Adrenal gland (tissue), 5 donors: ENCODE results near the gene EIF4EBP3.

Experiments used
- CTCF ChIP-seq, 6 experiments: fragments of 450-650 bp in 4 of 6; fragments of 200-600 bp in 2 of 6; sonication (generic) in 1 of 6; IDR thresholded peaks; 1 replicate in 5 of 6; 2 replicates in 1 of 6; pipeline versions ENCODE4 v1.5.1 to v1.8.0; 2016 to 2021; ENCODE audit warnings: antibody characterized with exemption in 6 of 6, mild to moderate bottlenecking in 2 of 6, moderate library complexity in 1 of 6
- POLR2A ChIP-seq, 2 donors: fragments of 450-650 bp; IDR thresholded peaks; one replicate each; pipeline ENCODE4 v1.6.1; 2017; ENCODE audit warnings: antibody characterized with exemption in 2 of 2, mild to moderate bottlenecking in 2 of 2, moderate library complexity in 1 of 2
- donor health status: DM: no; HTN: no; CAD: no.

GRCh38 chr5:140497897-140498296 is 49.6 kb upstream of the EIF4EBP3 start:
- TF ChIP-seq POLR2A (IDR thresholded peaks at IDR 0.05) (no peak), CTCF (IDR thresholded peaks at IDR 0.05) (no peak)
